Kidney epithelial cell (primary cell): ENCODE data around the gene BBS9. TPM values are rescaled to one million over a fixed set of nuclear protein-coding genes. Genes with fewer than 3 reads are reported as not detected.

ENCODE experiments used
- DNase-seq: peaks from one replicate; pipeline ENCODE4 v3.0.0-alpha.2; 2010; ENCODE audit warnings: low read depth
- H3K27me3 ChIP-seq: 2 replicates; pipeline ENCODE4 v1.6.0; 2011; ENCODE audit warnings: low read length; ENCODE audit not compliant: control insufficient read depth, insufficient read depth
- H3K36me3 ChIP-seq: 2 replicates; pipeline ENCODE4 v1.5.1; 2011; ENCODE audit warnings: low read length; ENCODE audit not compliant: control insufficient read depth, insufficient read depth
- H3K4me3 ChIP-seq: 2 replicates; pipeline ENCODE4 v1.5.1; 2011; ENCODE audit warnings: low read depth, mild to moderate bottlenecking, control low read depth, low read length
- CTCF ChIP-seq: IDR thresholded peaks from 2 replicates; pipeline ENCODE4 v1.5.1; 2011; ENCODE audit warnings: mild to moderate bottlenecking, moderate library complexity, low read length, control low read depth, inconsistent platforms; ENCODE audit not compliant: insufficient read depth, poor library complexity, severe bottlenecking
- total RNA-seq: library from RNA; depleted of rRNA; stranded (reverse); fragments of >200 nt; gene quantifications from 2 replicates; pipeline ENCODE4 v1.2.3, GENCODE V29; 2015

The BBS9 gene
- total RNA-seq, 1 donor from 2014 or later: 20.4 TPM

GRCh38 chr7:33654676-33655075, 525.3 kb downstream of the BBS9 start:
- Histone ChIP-seq H3K27me3 (no peaks in the 10 kb centered on the region), H3K36me3 (no peaks in the 10 kb centered on the region), H3K4me3 (no peak overlapping the region)
- TF ChIP-seq CTCF: no peak
- no peak for DNase-seq

Other genes starting within 250 kb of the BBS9 start
- gene KBTBD2, start 237.8 kb upstream of the BBS9 start, total RNA-seq: 29.3 and 35.0 TPM in 2 replicates
- gene FKBP9, start 172.1 kb upstream of the BBS9 start, total RNA-seq: 107 TPM in 2 replicates
- 17.8 and 20.7 TPM in 2 replicates for gene NT5C3A, start 66.8 kb upstream of the BBS9 start, total RNA-seq
- gene RP9, start 20.2 kb upstream of the BBS9 start, total RNA-seq: 18.8 and 22.2 TPM in 2 replicates